CD4-positive, CD25-positive, alpha-beta regulatory T cell (primary cell): Measurements from ENCODE around the gene HOXA6. TPM values are rescaled to one million over a fixed set of nuclear protein-coding genes. Genes with fewer than 3 reads are reported as not detected.
A peak's percentile ranks its signal among the peaks of the same experiment; 100 is the strongest.

ENCODE experiments used
- ATAC-seq, 2 donors: fragments of 150-1000 bp; cut with Tn5 transposase; one replicate each; pipeline ENCODE4 v1.10.0; 2021; ENCODE audit warnings: low read depth in 2 of 2, moderate number of reproducible peaks in 2 of 2, moderate library complexity in 1 of 2
- DNase-seq, 3 donors: peaks; one replicate each; pipeline versions ENCODE4 v3.0.0 to v3.0.0-alpha.2; 2012 to 2022; ENCODE audit warnings: mixed read lengths in 1 of 3
- H3K27ac ChIP-seq: one replicate; pipeline ENCODE4 v1.7.0; 2013; ENCODE audit warnings: mild to moderate bottlenecking, low read length; ENCODE audit not compliant: insufficient read depth, poor library complexity, severe bottlenecking
- H3K27me3 ChIP-seq: one replicate; pipeline ENCODE4 v1.7.0; 2013; ENCODE audit warnings: low read length; ENCODE audit not compliant: control insufficient read depth, insufficient read depth
- H3K36me3 ChIP-seq: one replicate; pipeline ENCODE4 v1.7.0; 2013; ENCODE audit warnings: mild to moderate bottlenecking, low read length, moderate library complexity; ENCODE audit not compliant: control insufficient read depth, insufficient read depth
- H3K4me1 ChIP-seq: 2 replicates; pipeline ENCODE4 v1.7.0; 2013; ENCODE audit warnings: mild to moderate bottlenecking, low read length; ENCODE audit not compliant: insufficient read depth, control insufficient read depth, poor library complexity, severe bottlenecking
- H3K4me3 ChIP-seq: one replicate; pipeline ENCODE4 v1.7.0; 2013; ENCODE audit warnings: low read depth, mild to moderate bottlenecking, low read length, moderate library complexity
- H3K9me3 ChIP-seq, 2 experiments: 1 replicate in 1 of 2; 2 replicates in 1 of 2; pipeline ENCODE4 v1.7.0; 2013; ENCODE audit warnings: low read length in 2 of 2, mild to moderate bottlenecking in 1 of 2, moderate library complexity in 1 of 2; ENCODE audit not compliant: control insufficient read depth in 2 of 2
- H3K27ac Mint-ChIP-seq, 3 donors: one replicate each; pipeline ENCODE4 v1.8.0; 2020 to 2022; ENCODE audit warnings: mild to moderate bottlenecking in 3 of 3, mixed read lengths in 3 of 3, moderate library complexity in 2 of 3
- H3K27me3 Mint-ChIP-seq: one replicate; pipeline ENCODE4 v1.8.0; 2022; ENCODE audit warnings: mild to moderate bottlenecking, mixed read lengths
- H3K36me3 Mint-ChIP-seq: one replicate; pipeline ENCODE4 v1.8.0; 2020; ENCODE audit warnings: mixed read lengths
- H3K4me1 Mint-ChIP-seq, 4 donors: one replicate each; pipeline ENCODE4 v1.8.0; 2020 to 2022; ENCODE audit warnings: mixed read lengths in 4 of 4, mild to moderate bottlenecking in 1 of 4
- H3K4me3 Mint-ChIP-seq, 4 donors: one replicate each; pipeline ENCODE4 v1.8.0; 2020 to 2022; ENCODE audit warnings: mild to moderate bottlenecking in 4 of 4, mixed read lengths in 4 of 4, moderate library complexity in 3 of 4
- H3K9me3 Mint-ChIP-seq, 7 donors: one replicate each; pipeline ENCODE4 v1.8.0; 2020 to 2022; ENCODE audit warnings: mixed read lengths in 7 of 7, mild to moderate bottlenecking in 3 of 7, moderate library complexity in 2 of 7
- polyA plus RNA-seq, 4 donors: library from polyadenylated mRNA; unstranded; fragments of 300-500 nt; fragmentation: Illumina TruSeq; gene quantifications; one replicate each; pipeline ENCODE4 v1.2.3, GENCODE V29; 2021
- total RNA-seq: library from RNA; stranded (reverse); gene quantifications from one replicate; pipeline ENCODE4 v1.2.3, GENCODE V29; 2022

HOXA6 gene
- total and polyA plus RNA-seq, 5 donors from 2014 or later, result not detected

- H3K36me3 ChIP-seq, result no peaks in the 10 kb centered on the region
- no peak for ATAC-seq
- H3K9me3 ChIP-seq, result no peaks in the 10 kb centered on the region
- Mint-ChIP-seq H3K9me3 (peaks cover 0 to 2% (median 0%) of the 10 kb centered on the region in 7 donors), H3K4me1 (peaks cover 0 to 5% (median 0%) of the 10 kb centered on the region in 4 donors), H3K27me3 (peaks cover 72% of the 10 kb centered on the region), H3K36me3 (no peaks in the 10 kb centered on the region), H3K4me3 (no peak overlapping the region), H3K27ac (no peak overlapping the region)
- H3K27ac ChIP-seq, result no peak overlapping the region
- H3K4me1 ChIP-seq, result peaks cover 3% of the 10 kb centered on the region
- no peak overlapping the region for H3K4me3 ChIP-seq
- H3K27me3 ChIP-seq, result peaks cover 34% of the 10 kb centered on the region
- DNase-seq, result no peak
Measured at GRCh38 chr7:27134392-27134791, 13.2 kb downstream of the HOXA6 start.

GRCh38 chr7:27133409-27134231 lies 14.0 kb downstream of the HOXA6 start:
- H3K4me1 Mint-ChIP-seq, result peaks cover 0 to 7% (median 0%) of the 10 kb centered on the region in 4 donors
- no peak for DNase-seq
- H3K27me3 Mint-ChIP-seq, result peaks cover 76% of the 10 kb centered on the region
- Histone ChIP-seq H3K27me3 (peaks cover 35% of the 10 kb centered on the region), H3K4me1 (peaks cover 3% of the 10 kb centered on the region), H3K4me3 (no peak overlapping the region), H3K27ac (no peak overlapping the region), H3K36me3 (no peaks in the 10 kb centered on the region), H3K9me3 (no peaks in the 10 kb centered on the region)
- no peak overlapping the region for H3K27ac Mint-ChIP-seq
- no peak for ATAC-seq
- peaks cover 0 to 2% (median 0%) of the 10 kb centered on the region in 7 donors for H3K9me3 Mint-ChIP-seq
- no peaks in the 10 kb centered on the region for H3K36me3 Mint-ChIP-seq
- no peak overlapping the region for H3K4me3 Mint-ChIP-seq

GRCh38 chr7:27132978-27133377 lies 14.6 kb downstream of the HOXA6 start:
- H3K9me3 Mint-ChIP-seq, result peaks cover 0 to 2% (median 0%) of the 10 kb centered on the region in 7 donors
- H3K9me3 ChIP-seq, result no peaks in the 10 kb centered on the region
- H3K27ac ChIP-seq, result no peak overlapping the region
- H3K27ac Mint-ChIP-seq, result no peak overlapping the region
- H3K4me1 Mint-ChIP-seq, result peaks cover 0 to 7% (median 0%) of the 10 kb centered on the region in 4 donors
- ATAC-seq (no peak), DNase-seq (no peak)
- no peaks in the 10 kb centered on the region for H3K36me3 Mint-ChIP-seq
- H3K27me3 Mint-ChIP-seq, result peaks cover 74% of the 10 kb centered on the region
- no peaks in the 10 kb centered on the region for H3K36me3 ChIP-seq
- H3K27me3 ChIP-seq, result peaks cover 39% of the 10 kb centered on the region
- H3K4me3 Mint-ChIP-seq, result no peak overlapping the region
- H3K4me3 ChIP-seq, result no peak overlapping the region
- peaks cover 3% of the 10 kb centered on the region for H3K4me1 ChIP-seq

DNA sequence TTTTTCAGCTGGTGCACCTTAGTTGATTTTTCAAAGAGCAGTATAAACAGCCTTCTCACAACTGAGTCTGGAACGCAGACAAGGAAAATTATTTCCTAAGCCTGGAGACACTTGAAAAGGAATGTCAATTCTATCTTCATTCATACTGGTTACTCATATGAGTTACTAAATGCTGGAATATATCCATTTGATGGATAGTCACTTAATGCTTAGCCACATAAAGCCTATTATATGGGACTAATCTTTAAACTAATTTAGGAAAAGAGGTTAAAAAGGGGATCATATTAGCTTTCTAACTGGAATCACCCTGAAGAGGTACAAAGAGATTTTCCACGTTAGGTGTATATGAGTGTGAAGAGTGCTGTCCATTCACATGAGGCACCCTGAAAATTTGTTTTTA lies 15.4 kb downstream of the HOXA6 start:
- Histone ChIP-seq H3K27ac (no peak overlapping the region), H3K36me3 (no peaks in the 10 kb centered on the region), H3K4me1 (peaks cover 3% of the 10 kb centered on the region), H3K27me3 (peaks cover 40% of the 10 kb centered on the region), H3K9me3 (no peaks in the 10 kb centered on the region), H3K4me3 (no peak overlapping the region)
- no peak overlapping the region for H3K27ac Mint-ChIP-seq
- no peak for ATAC-seq
- peaks cover 0 to 7% (median 0%) of the 10 kb centered on the region in 4 donors for H3K4me1 Mint-ChIP-seq
- peak overlapping the region in 2 of 4 donors; percentile 7 to 57 for H3K4me3 Mint-ChIP-seq
- no peak for DNase-seq
- peaks cover 72% of the 10 kb centered on the region for H3K27me3 Mint-ChIP-seq
- H3K36me3 Mint-ChIP-seq, result no peaks in the 10 kb centered on the region
- H3K9me3 Mint-ChIP-seq, result peaks cover 0 to 4% (median 0%) of the 10 kb centered on the region in 7 donors

DNA sequence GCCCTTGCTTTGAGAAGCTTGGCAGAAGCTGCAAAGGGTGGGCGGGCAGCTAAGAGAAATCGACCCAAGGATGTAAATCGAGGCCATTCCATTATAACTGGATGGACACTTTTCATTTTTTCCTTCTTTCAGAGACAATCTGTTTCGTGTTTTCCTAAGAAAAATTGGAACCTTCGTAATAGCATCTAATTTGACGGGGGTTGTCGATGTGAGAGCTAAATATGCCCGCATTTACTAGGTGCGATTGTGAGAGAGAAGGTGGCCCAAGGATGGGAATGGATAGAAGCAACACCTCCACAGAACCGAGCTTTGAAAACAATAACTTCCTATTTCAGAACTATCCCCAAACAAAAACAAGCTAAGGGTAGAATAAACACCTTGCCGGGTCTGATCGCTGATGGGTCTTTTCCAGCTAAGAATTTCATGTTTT lies 16.2 kb downstream of the HOXA6 start:
- H3K9me3 Mint-ChIP-seq, result peaks cover 0 to 4% (median 0%) of the 10 kb centered on the region in 7 donors
- no peaks in the 10 kb centered on the region for H3K9me3 ChIP-seq
- DNase-seq, result no peak
- H3K27me3 Mint-ChIP-seq, result peaks cover 66% of the 10 kb centered on the region
- H3K36me3 Mint-ChIP-seq, result no peaks in the 10 kb centered on the region
- H3K27me3 ChIP-seq, result peaks cover 41% of the 10 kb centered on the region
- no peak for ATAC-seq
- no peaks in the 10 kb centered on the region for H3K36me3 ChIP-seq
- H3K27ac ChIP-seq, result no peak overlapping the region
- H3K4me1 Mint-ChIP-seq, result peaks cover 0 to 7% (median 0%) of the 10 kb centered on the region in 4 donors
- no peak overlapping the region for H3K27ac Mint-ChIP-seq
- H3K4me3 ChIP-seq, result peak overlapping the region; percentile 43
- H3K4me1 ChIP-seq, result peaks cover 3% of the 10 kb centered on the region
- peak overlapping the region; percentile 49 to 90 (median 70) for H3K4me3 Mint-ChIP-seq

- H3K4me1 ChIP-seq, result peaks cover 3% of the 10 kb centered on the region
- H3K27ac ChIP-seq, result peak within 1 kb of the TSS; percentile 53
- peak; percentile 64 to 77 (median 75) for DNase-seq
- peak within 1 kb of the TSS in 1 of 3 donors; percentile 78 for H3K27ac Mint-ChIP-seq
- H3K4me3 ChIP-seq, result peak within 1 kb of the TSS; percentile 43
- H3K9me3 Mint-ChIP-seq, result peaks cover 0 to 4% (median 0%) of the 10 kb centered on the region in 7 donors
- no peaks in the 10 kb centered on the region for H3K9me3 ChIP-seq
- H3K36me3 Mint-ChIP-seq, result no peaks in the 10 kb centered on the region
- H3K36me3 ChIP-seq, result no peaks in the 10 kb centered on the region
- peak within 1 kb of the TSS; percentile 49 to 90 (median 72) for H3K4me3 Mint-ChIP-seq
- peaks cover 35% of the 10 kb centered on the region for H3K27me3 ChIP-seq
- peaks cover 66% of the 10 kb centered on the region for H3K27me3 Mint-ChIP-seq
- ATAC-seq, result peak; percentile 78 to 93
- H3K4me1 Mint-ChIP-seq, result peaks cover 0 to 7% (median 0%) of the 10 kb centered on the region in 4 donors
Measured at GRCh38 chr7:27130540-27131389, 16.8 kb downstream of the HOXA6 start, which contains the start of gene HOXA4. HOXA4 (minus strand) TSS chr7:27130757; CDS start chr7:27130733, 24 bp downstream.

- no peaks in the 10 kb centered on the region for H3K9me3 ChIP-seq
- peaks cover 3% of the 10 kb centered on the region for H3K4me1 ChIP-seq
- Mint-ChIP-seq H3K4me3 (peak overlapping the region in 3 of 4 donors; percentile 23 to 77 (median 61)), H3K4me1 (peaks cover 0 to 7% (median 0%) of the 10 kb centered on the region in 4 donors), H3K27me3 (peaks cover 66% of the 10 kb centered on the region), H3K36me3 (no peaks in the 10 kb centered on the region), H3K9me3 (peaks cover 0 to 4% (median 0%) of the 10 kb centered on the region in 7 donors), H3K27ac (no peak overlapping the region)
- H3K27me3 ChIP-seq, result peaks cover 29% of the 10 kb centered on the region
- H3K4me3 ChIP-seq, result no peak overlapping the region
- H3K36me3 ChIP-seq, result no peaks in the 10 kb centered on the region
- no peak overlapping the region for H3K27ac ChIP-seq
- ATAC-seq (peak in 1 of 2 donors; percentile 7), DNase-seq (no peak)
Measured at GRCh38 chr7:27129729-27130539, 17.6 kb downstream of the HOXA6 start.
